HG03060 (cell line): ENCODE results near the gene NRP1.
"Not testable (repeated sequence)": the region's sequence is repeated elsewhere in the genome, so short reads cannot be mapped to it uniquely, and the experiment has no call there.

Source experiments
- ATAC-seq: cut with Tn5 transposase; IDR thresholded peaks from one replicate; pipeline ENCODE4 v1.9.1; 2021; ENCODE audit warnings: low read depth, moderate number of reproducible peaks; ENCODE audit not compliant: unreplicated experiment

NRP1 gene

DNA sequence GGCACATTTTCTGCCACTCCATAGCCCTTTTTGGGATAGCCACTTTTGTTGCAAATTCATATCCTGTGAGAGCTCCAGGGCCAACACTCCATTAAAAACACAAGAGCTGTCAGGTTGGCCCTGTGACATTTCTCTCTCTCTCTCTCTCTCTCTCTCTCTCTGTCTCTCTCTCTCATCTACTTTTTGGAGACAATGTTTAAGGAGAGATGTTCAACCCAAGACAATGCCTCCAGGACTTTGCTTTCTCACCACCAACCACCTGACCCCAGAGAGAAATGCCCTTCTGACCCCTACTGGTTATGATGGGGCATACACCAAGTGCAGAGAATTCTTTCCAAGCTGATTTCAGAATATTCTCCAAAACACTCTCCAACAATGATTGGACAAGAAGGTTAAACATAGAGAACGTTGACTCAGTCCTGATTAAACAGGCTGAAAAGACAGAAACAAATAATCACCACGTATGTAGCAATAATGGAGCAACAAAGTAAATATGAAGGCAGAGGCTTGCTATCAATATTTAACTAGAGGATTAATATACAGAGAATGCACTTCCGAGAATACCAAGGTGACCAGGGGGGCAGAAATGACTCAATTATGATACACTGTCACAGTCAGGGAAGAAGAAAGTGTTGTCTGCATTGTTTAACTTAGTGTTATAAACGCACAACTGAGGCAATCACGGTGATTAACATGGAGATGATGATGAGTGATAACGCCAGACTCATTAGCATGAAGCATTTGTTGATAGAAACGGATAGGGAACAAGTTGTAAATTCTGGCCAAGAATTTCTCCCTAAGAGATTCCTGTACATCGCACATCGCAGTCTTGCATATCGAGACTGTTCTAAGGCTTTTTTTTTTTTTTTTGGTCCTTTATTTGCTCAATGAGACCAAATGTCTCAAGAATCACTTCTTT lies 178.5 kb downstream of the NRP1 start:
- no peak for ATAC-seq

DNA sequence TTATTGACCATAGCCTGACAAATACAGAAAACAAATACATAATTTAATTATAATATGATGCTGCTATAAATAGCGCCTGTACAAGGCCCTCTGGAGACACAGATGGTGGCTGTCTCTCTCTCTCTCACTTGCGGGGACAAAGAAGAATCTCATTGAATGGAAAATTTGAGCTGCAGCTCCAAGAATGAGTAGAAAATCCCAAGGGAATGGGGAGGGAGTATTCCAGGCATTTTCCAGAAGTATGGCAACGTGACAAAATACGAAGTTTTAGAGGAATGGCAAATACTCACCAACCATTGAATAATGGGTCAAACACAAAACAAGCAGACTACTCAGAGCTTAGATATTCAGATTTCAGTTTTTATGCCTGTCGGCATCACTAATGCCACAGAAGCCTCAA lies 179.9 kb downstream of the NRP1 start:
- no peak for ATAC-seq

DNA sequence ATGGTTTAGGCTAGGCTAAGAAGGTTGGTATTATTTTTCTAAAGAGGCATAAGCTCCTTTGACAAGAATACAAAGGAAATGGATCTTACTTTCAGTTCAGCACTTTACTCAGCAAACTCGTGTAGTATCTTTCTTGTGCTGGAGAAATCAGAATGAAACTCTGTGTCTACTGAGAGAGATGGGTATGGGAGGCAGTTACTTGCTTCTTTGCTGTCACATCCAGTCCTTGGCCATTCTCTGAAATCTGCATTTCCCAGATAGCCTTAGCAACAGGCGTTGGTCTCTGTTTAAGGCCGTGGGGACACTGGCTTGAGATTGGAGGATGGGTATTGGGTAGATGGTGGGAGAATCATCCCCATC lies 180.5 kb downstream of the NRP1 start:
- no peak for ATAC-seq

DNA sequence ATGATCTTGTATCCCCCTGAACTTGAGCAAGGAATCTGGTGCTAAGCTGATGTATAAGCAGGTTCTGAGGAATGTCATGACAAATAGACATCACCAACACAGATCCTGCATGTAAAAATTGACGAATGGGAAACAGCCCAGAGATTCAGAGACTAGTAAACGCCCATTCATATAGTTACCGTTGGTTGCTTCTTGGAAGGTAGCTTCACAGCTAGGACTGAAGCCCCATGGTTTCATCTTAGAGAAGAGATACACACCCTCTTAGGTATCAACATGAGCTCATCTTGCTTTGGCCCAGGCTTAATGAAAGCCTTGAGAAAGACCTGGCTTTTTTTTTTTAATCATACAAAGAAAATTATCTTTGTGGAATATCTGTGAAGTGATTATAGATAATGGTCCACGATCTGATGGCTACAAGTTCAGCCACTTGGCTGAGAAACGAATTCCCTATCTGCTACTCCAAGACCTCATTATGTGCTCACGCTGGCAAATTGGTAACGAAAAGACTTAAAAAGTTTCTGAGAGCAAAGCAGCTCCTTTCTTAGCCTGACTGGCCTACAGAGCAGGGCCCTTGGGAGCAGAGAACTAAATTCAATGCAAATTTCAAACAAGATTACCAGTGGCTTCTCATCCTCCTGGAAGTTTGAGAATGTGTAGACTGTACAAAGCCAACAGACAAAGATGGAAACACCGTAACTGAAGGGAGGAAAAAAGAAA lies 181.1 kb downstream of the NRP1 start:
- ATAC-seq: no peak

DNA sequence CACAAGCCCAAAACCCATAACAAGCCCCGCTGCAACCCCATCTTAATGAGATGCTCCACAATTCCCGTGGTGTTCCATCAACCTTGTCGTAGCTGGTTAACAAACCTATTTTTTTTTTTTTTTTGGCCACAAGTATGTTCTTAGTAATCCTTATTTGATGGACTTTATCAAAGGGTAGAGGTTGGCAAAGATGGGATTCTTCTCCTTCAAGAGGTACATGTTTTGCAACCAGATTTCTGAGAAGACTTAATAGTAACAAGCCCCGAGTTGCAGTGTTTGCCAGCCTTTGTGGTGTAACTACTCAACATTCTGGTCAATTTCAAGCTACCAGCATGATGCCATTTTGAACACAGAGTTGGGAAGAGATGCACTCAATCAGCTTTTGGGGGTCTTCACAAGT lies 181.7 kb downstream of the NRP1 start:
- ATAC-seq: no peak

DNA sequence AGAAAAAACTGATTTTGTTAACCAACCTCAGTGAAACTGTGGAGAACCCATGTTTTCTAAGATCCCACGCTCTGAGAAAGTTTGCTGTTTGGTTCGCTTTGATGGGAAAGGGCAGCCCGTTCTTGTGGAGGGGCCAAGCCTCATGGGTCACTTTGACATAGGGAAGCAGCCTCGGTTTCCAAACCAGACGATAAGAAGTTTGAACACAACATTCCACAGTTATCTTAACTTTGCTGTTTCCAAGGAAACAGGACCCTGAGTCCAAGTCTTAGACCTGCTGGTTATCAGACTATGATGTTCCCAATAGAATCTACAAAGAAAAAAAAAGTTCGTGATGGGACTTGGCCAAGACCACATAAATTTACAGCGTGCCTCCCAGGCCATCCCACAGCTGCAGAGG lies 182.3 kb downstream of the NRP1 start:
- no peak for ATAC-seq

DNA sequence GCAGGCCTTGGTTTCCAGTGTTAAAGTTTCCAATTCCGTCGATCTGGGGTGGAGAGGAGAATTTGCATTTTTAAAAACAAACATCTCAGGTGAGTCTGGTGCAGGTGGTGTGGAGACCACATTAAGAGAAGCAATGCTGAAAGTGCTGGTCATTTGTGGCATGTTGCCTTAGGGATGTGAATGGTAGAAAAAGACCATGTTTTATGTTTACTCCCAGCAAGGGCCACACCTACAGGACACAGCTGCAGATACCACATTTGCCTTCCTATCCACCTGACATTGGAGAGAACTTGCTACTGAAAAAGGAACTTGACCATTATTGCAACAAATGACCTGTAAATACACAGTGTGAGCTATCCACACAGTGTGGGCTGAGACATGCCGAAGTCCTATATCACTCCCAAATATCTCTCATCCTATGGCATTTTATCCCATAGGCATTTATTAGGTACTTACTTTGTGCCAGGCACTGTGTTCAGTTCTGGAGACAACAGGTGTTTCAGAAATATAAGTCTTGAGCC lies 183.1 kb downstream of the NRP1 start:
- ATAC-seq: no peak

DNA sequence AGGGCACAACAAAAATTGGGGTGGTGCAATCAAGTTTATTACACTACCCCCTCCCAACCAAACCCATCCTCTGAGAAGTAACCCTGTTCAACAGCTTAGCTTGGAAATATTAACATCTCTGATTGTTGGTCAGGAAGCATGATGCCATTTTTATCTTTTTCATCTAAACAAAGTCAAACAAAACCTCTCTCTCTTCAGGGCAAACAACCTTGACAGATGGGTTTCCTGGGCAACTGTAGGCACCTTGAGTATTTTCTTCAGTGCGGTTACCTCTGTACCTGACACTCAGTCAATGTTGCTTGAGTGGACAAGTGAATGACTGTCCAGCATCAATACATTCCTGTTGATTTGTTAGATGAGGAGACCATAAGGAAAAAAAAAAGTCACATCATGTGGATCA lies 183.6 kb downstream of the NRP1 start:
- no peak for ATAC-seq

DNA sequence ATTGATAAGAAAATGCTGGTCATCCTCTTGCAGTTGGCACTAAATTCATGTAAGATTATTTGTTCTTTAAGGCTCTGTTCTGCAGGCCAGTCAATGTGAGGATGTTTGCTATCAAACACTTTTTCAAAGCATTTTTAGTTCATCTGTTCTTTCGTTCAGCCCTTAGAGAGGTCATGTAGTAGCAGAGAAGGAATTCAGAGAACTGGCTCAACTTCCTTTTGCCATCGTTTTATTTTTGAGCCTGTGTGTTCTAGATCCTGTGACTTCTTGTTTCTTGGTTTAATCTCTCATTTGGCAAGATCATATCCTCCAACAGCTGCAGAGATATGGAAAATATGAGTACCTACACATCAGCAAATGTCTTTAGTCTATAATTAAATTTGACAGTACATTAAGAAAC lies 184.3 kb downstream of the NRP1 start:
- ATAC-seq: no peak

DNA sequence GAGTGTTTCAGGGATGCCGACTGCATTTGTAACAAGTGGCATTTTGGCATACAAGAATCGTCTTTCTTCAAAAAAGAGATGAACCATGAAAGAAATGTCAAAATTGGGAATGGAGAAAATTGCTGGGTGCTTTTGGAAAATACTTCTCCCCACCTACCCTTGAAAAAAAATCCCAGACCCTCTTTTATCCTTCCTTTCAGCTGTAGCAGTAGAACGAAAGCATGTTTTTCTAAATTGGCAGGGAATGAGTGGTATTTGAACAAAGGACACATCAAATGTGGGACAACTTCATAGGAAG lies 187.5 kb downstream of the NRP1 start:
- no peak for ATAC-seq

DNA sequence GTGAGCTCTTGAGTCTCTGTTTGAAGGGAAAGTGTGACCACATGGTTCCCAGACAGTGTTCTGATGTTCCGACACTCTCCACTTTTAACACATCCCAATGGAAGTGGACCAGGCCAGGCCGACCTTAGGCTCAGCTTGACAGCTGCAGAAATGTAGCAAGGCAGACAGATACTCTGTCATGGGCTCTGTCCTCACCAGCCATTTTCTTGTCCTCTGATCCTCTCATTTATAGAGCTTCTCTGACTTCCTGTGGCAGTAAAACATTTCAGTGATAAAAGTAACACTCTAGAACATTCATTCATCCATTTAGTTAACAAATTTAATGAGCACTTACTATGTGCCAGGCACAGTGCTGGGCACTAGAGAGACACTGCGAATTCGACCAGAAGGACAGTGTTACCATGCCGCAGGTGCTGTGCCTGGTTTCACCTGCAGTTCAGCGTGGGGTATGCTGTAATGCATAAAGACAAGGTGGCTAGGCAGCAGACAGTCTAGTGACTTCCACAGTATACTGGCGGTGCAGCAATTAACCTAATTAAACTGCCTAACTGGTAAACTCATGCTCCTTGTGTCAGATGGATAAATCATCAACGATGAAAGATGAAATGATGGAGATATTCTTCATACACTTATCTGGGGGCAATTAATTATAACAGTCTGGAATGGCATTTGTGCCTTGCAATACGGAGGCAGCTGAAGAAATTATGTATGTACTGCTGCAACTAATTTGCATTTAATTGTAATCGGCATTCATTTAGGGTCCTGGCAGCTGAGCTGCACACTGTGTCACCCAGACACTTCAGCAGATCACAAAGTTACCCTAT lies 188.1 kb downstream of the NRP1 start:
- no peak for ATAC-seq

DNA sequence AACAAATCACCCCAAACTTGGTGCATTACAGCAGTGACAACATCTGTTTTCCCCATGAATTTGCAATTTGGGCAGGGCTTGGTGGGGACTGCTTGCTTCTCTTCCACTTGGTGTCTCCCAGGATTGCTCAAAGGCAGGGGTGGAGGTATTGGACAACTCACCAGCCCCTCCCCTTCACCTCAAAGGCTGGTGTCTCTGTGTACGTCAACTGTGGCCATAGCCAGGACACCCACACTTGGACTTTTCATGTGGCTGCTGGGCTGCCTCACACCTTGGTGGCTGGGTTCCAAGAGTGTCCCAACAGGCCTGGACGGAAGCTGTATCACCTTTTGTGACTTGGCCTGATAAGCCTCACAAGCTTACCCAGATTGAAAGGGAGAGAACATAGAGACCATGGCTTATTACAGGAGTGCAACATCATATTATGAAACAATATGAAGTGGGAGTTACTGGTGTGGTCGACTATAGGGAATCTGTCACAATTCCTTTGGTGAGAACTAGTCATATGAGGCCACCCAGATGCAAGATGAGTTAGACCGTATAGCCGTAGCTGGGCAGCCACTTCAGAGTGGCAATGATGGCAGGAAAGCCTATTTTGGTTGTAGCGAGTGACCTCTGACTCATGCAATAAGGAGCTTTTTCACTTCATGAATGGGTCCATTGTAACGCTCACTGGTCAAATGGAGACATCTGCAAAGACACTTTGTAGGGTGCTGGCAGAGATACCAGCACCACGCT lies 188.8 kb downstream of the NRP1 start:
- ATAC-seq: no peak

DNA sequence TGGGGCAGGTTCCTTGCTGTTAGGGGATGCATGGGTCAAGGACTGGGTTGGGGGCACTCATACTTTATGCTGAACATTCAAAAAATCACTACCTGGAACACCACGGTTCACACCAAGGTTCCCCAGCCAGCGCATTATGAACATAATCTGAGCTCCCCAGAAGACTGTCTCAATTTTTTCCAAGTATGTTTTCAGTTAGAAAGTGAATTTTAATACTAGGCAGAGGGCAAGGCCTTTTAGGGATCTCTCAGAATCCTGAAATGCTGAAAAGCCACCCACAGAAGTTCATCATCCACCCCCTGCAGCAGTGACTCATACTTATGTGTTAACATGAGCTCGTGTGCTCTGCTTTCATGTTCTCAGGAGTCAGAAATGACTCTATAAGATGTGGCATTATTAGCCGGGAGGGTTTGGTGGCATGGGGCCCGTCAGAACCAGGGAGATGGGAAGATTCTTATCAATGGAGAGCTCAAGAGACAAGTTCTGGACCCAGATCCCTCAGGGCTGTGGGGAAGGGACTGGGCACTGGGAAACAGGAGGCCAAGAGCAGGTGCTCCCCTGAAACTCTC lies 191.2 kb downstream of the NRP1 start:
- ATAC-seq: peak; percentile 62

DNA sequence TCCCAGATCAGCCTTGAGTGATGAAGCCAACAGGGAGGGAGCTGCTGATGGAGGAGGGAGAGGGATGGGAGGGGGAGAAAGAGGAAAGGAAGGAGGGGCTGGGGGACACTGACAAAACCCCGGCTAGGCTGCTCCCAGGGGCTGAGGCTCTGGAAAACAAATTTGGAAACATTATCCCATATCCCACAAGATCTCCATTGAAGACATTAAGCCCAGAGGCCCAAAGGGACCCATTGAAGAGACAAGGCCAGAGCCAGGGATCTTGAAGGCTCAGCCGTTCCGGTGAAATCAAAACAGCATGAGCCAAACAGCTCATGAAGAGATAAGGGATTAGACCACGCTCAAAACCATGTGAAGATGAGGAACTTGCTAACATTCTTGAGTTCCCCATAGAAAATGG lies 192.2 kb downstream of the NRP1 start:
- ATAC-seq: no peak

DNA sequence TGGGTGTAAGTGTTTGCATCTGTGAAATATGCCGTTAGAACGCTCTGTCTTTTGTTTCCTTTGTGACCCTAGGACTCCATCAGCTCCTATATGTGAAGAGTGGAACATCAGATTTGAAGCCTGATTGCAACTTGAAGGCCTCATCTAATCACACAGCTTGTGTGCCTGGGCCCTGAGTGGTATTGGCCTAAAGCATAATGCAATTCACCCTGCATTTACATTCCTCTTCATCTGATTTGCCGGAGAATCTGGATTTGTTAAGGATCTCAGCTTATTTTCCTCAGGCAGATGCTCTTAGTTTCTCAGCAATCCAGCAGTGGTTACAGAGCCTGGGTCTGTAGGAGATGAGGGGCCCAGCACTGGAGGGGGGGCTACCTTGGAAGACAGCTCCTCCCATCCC lies 193.2 kb downstream of the NRP1 start:
- no peak for ATAC-seq

DNA sequence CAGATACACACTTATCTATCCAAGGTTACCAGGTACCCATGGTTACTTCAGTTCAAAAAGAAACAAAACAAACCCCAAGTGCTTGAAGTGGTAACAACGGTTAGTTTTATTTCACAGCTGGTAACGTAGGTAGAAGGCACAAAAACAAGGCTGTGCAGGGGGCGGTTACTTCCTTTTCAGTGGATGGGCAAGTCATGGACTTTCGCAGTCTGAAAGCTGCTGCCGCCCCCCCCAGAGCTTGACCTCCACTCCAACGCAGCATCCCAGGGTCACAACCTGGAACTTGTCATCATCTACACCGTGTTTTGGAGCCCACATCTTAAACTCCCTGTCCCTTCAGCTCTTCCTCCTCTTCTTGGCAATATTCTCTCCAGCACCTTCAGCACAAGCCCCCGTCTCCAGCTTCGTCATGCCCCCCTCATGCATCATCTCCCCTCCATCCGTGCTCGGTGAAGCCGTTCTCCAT lies 195.3 kb downstream of the NRP1 start:
- no peak for ATAC-seq

DNA sequence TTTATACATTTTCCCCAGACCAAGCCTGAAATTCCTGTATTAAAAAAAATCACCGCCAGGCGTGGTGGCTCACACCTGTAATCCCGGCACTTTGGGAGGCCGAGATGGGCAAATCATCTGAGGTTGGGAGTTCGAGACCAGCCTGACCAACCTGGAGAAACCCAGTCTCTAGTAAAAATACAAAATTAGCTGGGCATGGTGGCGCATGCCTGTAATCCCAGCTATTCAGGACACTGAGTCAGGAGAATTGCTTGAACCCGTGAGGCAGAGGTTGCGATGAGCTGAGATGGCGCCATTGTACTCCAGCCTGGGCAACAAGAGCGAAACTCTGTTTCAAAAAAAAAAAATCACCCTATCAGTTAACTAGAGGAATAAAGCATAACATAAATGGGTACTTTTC lies 195.8 kb downstream of the NRP1 start:
- ATAC-seq: not testable (repeated sequence)

DNA sequence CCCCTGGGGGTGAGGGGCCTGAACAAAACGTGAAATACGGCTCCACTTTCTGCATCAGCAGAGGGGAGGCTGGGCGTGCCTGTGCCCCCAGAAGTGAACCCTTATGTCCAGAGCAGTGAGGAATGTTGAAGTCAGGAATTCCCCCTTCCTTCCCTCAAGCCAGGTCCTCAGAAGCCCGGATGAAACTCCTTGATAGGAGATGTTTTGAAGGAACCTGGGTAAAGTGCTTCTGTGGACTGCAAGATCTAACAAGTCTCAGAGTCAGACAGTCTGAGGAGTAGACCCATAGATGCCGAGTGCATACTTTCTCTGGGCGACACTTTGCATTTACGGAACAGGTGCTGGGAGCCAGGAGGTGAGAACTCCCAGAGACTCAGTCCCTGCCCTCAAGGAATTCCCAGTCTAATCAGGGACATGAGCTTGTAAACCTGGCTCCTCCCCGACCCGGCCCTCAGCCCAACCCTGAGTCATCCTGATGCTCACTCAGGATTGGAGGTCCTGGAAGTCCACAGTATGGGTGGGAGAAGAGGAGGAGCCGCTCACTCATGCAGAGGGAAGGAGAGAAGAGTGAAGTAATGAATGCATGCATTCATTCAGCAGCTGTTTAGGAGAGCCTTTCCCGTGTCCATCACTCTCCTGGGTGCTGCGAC lies 197.0 kb downstream of the NRP1 start:
- no peak for ATAC-seq

DNA sequence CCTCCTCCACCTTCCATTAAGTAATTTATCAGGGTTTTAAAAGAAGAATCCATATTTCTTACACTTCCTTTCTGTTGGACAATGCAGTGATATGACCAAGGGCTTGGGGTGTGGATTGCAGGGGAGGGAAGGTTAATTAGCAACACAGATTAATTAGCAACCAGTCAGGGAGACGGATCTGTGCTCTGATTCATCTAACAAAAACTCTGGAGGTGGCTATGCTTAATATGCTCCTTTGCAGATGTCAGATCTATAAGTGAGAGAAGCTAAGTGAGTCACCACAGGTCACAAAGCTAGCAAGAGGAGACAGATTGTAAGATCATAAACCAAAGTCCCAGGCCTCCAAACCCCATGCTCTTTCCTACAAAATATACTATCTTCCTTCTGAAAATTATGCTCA lies 197.7 kb downstream of the NRP1 start:
- ATAC-seq: no peak

DNA sequence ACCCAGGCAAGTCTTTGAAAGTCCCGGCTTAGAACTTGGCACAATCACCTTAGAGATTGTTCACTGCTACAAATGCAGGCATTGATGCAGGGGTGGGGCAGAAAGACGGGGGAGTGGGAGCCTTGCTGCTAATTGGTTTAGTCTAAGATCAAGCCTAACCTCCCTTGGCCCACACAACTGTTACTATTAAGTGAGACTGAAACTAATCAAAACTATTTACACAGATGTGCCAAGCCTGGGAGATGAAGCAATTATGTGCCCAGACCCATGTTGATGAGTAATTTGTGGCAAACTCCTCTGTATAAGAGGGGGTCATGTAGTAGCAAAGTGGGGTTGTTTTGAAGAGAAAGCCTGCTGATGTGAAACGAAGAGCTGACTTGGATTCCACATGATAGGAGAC lies 198.2 kb downstream of the NRP1 start:
- no peak for ATAC-seq
